ENCODE data around the gene PARD3B. TPM values are rescaled to one million over a fixed set of nuclear protein-coding genes. Genes with fewer than 3 reads are reported as not detected.

PARD3B gene
- total RNA-seq, 1 donor from 2014 or later: not detected

DNA sequence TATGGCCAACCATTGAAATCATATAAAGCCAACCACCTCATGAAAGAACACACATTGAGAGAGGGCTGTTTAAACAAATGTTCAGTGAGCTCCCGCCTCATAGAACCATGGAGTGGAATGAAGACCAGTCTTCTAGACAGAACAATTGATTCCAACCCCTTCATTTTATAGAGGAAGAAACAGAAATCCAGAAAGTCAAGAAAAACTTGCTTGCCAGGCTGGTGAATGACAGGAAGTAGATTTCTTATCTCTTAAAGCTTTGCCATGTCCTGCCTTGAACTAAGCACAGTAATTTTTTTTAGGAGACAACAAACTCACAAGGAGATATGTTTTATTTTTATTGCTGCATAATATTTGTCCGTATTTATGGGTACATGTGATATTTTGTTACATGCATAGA lies 1120.5 kb downstream of the PARD3B start:
- ATAC-seq (ENCODE audit: low read depth): no peak
- no peak for DNase-seq
- ChIA-PET CTCF (interaction anchor here (0.8 kb wide), 1 partner anchor 10 kb away, joined by 4 read pairs; no protein-coding TSS in a partner anchor), POLR2A (no interaction called here)
- H3K4me1 Mint-ChIP-seq: peaks cover 24% of the 10 kb centered on the region
- no peak overlapping the region for H3K27ac Mint-ChIP-seq
- intact Hi-C loops (cut with micrococcal nuclease): no loop called here
- peaks cover 12% of the 10 kb centered on the region for H3K27me3 Mint-ChIP-seq
- TF ChIP-seq, protein P1, sequence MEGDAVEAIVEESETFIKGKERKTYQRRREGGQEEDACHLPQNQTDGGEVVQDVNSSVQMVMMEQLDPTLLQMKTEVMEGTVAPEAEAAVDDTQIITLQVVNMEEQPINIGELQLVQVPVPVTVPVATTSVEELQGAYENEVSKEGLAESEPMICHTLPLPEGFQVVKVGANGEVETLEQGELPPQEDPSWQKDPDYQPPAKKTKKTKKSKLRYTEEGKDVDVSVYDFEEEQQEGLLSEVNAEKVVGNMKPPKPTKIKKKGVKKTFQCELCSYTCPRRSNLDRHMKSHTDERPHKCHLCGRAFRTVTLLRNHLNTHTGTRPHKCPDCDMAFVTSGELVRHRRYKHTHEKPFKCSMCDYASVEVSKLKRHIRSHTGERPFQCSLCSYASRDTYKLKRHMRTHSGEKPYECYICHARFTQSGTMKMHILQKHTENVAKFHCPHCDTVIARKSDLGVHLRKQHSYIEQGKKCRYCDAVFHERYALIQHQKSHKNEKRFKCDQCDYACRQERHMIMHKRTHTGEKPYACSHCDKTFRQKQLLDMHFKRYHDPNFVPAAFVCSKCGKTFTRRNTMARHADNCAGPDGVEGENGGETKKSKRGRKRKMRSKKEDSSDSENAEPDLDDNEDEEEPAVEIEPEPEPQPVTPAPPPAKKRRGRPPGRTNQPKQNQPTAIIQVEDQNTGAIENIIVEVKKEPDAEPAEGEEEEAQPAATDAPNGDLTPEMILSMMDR (IDR thresholded peaks at IDR 0.05): no peak
- no peak overlapping the region for H3K4me3 Mint-ChIP-seq
- H3K36me3 Mint-ChIP-seq (ENCODE audit: low read depth): no peaks in the 10 kb centered on the region
- H3K9me3 Mint-ChIP-seq: peaks cover 4% of the 10 kb centered on the region

Measured in activated B cell treated with CpG ODN at 0.5 μM for 24 hours (primary cell).